PC-3 (cell line): ENCODE results near the gene KISS1. TPM values are rescaled to one million over a fixed set of nuclear protein-coding genes. Genes with fewer than 3 reads are reported as not detected.
"Not testable (repeated sequence)": the region's sequence is repeated elsewhere in the genome, so short reads cannot be mapped to it uniquely, and the experiment has no call there.

Experiments used
- ATAC-seq: fragments of 200-7000 bp; cut with Tn5 transposase; 2 replicates; pipeline ENCODE4 v1.9.1; 2020; ENCODE audit warnings: mild to moderate bottlenecking, moderate library complexity
- BruUV-seq: library from RNA; stranded (reverse); fragments of 400-500 nt; replicated peaks from 2 replicates; lab custom pipeline; 2021; lab: Mats Ljungman, UMichigan
- CTCF ChIA-PET: fragments of 300-600 bp; sonication (Branson Sonifier 250); formaldehyde crosslinking; loops from one replicate; lab custom pipeline; 2022; ENCODE audit warnings: antibody characterized with exemption; lab: Charles Lee
- POLR2A ChIA-PET: fragments of 300-600 bp; sonication (Branson Sonifier 250); formaldehyde crosslinking; loops from one replicate; lab custom pipeline; 2022; ENCODE audit warnings: antibody characterized with exemption; ENCODE audit not compliant: unreplicated experiment; lab: Charles Lee
- DNase-seq: peaks from one replicate; pipeline ENCODE4 v3.0.0-alpha.2; 2015
- H2AFZ ChIP-seq: fragments of 300-600 bp; sonication (generic); 2 replicates; pipeline ENCODE4 v1.6.0; 2016; ENCODE audit warnings: antibody characterized with exemption, low read length
- H3F3A ChIP-seq: fragments of 300-600 bp; sonication (generic); one replicate; pipeline ENCODE4 v1.6.0; 2017; ENCODE audit warnings: antibody characterized with exemption, low read length, control low read depth, mild to moderate bottlenecking; ENCODE audit not compliant: unreplicated experiment
- H3K27ac ChIP-seq: fragments of 300-600 bp; sonication (generic); 2 replicates; pipeline ENCODE4 v1.5.1; 2016; ENCODE audit warnings: mild to moderate bottlenecking, low read length
- H3K27me3 ChIP-seq: fragments of 300-600 bp; sonication (generic); 2 replicates; pipeline ENCODE4 v1.6.1; 2016; ENCODE audit warnings: low read length, mixed read lengths
- H3K36me3 ChIP-seq: fragments of 300-600 bp; sonication (generic); 2 replicates; pipeline ENCODE4 v1.6.1; 2016; ENCODE audit warnings: low read depth, mixed run types, low read length, mixed read lengths
- H3K4me1 ChIP-seq: fragments of 300-600 bp; sonication (generic); 2 replicates; pipeline ENCODE4 v1.5.1; 2016; ENCODE audit warnings: low read length; ENCODE audit not compliant: insufficient read depth
- H3K4me2 ChIP-seq: fragments of 300-600 bp; sonication (generic); 2 replicates; pipeline ENCODE4 v1.6.0; 2016; ENCODE audit warnings: low read length
- H3K4me3 ChIP-seq: fragments of 300-600 bp; sonication (generic); 2 replicates; pipeline ENCODE4 v1.5.1; 2016; ENCODE audit warnings: mild to moderate bottlenecking, low read length, mixed read lengths
- H3K79me2 ChIP-seq: fragments of 300-600 bp; sonication (generic); 2 replicates; pipeline ENCODE4 v1.6.1; 2017; ENCODE audit warnings: low read length, mixed read lengths
- H3K9ac ChIP-seq: fragments of 300-600 bp; sonication (generic); 2 replicates; pipeline ENCODE4 v1.6.0; 2016; ENCODE audit warnings: mild to moderate bottlenecking, low read length
- H3K9me2 ChIP-seq: fragments of 300-600 bp; sonication (generic); replicated peaks from 2 replicates; pipeline ENCODE4 v1.6.1; 2016; ENCODE audit warnings: mixed run types, low read length, mixed read lengths
- H3K9me3 ChIP-seq: fragments of 300-600 bp; sonication (generic); 2 replicates; pipeline ENCODE4 v1.6.1; 2016; ENCODE audit warnings: low read length, mixed read lengths
- H4K20me1 ChIP-seq: fragments of 300-600 bp; sonication (generic); 2 replicates; pipeline ENCODE4 v1.6.1; 2016; ENCODE audit warnings: low read length, mixed read lengths
- EZH2 ChIP-seq: fragments of 300-600 bp; sonication (generic); IDR thresholded peaks from one replicate; pipeline ENCODE4 v1.6.1; 2017; ENCODE audit warnings: antibody characterized with exemption, mild to moderate bottlenecking, low read length; ENCODE audit not compliant: unreplicated experiment
- EZH2phosphoT487 ChIP-seq: fragments of 300-600 bp; sonication (generic); IDR thresholded peaks from 2 replicates; pipeline ENCODE4 v1.6.1; 2018; ENCODE audit warnings: mild to moderate bottlenecking, antibody characterized with exemption, low read length, borderline replicate concordance
- intact Hi-C: fragments of 100-400 bp; cut with micrococcal nuclease; formaldehyde crosslinking; loops from 2 replicates; pipeline ENCODE4 v1.9.0; 2023
- total RNA-seq: library from RNA; depleted of rRNA; stranded (reverse); fragments of >200 nt; gene quantifications from 2 replicates; pipeline ENCODE4 v1.2.3, GENCODE V29; 2014
- TF ChIP-seq, protein P1 (sequence below): fragments of 300-600 bp; sonication (generic); conservative IDR thresholded peaks from 2 replicates; pipeline ENCODE4 v1.5.1; 2017; ENCODE audit warnings: antibody characterized with exemption, low read depth, mild to moderate bottlenecking, low read length

The KISS1 gene
- total RNA-seq, 1 experiment from 2014 or later, result 12.3 TPM

DNA sequence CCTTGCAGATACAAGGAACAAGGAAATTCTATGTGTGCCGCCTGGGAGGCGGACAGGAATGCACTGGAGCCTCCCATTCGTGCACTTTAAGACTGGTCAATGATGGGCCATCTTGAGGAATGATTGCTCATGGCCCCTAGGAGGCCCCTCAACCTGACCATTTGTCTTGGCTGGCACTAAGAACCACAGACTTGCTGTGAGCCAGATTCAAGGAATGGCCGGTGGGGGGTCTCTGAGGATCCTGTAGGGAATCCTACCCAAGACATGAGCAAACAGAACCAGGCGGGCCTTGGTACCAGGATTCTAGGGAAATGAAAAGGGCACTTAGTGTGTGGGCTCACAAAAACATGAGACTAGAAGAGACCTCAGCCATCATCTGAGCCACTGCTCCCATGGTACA lies 45.6 kb upstream of the KISS1 start:
- H3K36me3 ChIP-seq, result peaks cover 36% of the 10 kb centered on the region; the same call in 1 of the 2 replicates
- CTCF ChIA-PET, result no interaction called here
- no peaks in the 10 kb centered on the region for H3F3A ChIP-seq
- H3K4me2 ChIP-seq, result no peak overlapping the region
- no peaks in the 10 kb centered on the region for H3K4me1 ChIP-seq
- no peak overlapping the region for H2AFZ ChIP-seq
- no peak overlapping the region for H3K9ac ChIP-seq
- no peak overlapping the region for H3K27ac ChIP-seq
- BruUV-seq, result no TSS peak
- H3K9me2 ChIP-seq, result no peaks in the 10 kb centered on the region
- DNase-seq (no peak), ATAC-seq (no peak)
- no peak overlapping the region for H3K4me3 ChIP-seq
- H3K79me2 ChIP-seq, result no peaks in the 10 kb centered on the region
- no peaks in the 10 kb centered on the region for H4K20me1 ChIP-seq
- H3K27me3 ChIP-seq, result no peaks in the 10 kb centered on the region
- no peaks in the 10 kb centered on the region for H3K9me3 ChIP-seq
- TF ChIP-seq, protein P1, sequence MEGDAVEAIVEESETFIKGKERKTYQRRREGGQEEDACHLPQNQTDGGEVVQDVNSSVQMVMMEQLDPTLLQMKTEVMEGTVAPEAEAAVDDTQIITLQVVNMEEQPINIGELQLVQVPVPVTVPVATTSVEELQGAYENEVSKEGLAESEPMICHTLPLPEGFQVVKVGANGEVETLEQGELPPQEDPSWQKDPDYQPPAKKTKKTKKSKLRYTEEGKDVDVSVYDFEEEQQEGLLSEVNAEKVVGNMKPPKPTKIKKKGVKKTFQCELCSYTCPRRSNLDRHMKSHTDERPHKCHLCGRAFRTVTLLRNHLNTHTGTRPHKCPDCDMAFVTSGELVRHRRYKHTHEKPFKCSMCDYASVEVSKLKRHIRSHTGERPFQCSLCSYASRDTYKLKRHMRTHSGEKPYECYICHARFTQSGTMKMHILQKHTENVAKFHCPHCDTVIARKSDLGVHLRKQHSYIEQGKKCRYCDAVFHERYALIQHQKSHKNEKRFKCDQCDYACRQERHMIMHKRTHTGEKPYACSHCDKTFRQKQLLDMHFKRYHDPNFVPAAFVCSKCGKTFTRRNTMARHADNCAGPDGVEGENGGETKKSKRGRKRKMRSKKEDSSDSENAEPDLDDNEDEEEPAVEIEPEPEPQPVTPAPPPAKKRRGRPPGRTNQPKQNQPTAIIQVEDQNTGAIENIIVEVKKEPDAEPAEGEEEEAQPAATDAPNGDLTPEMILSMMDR, result no peak
- TF ChIP-seq EZH2phosphoT487 (no peak), EZH2 (no peak)
- intact Hi-C loops, result no loop called here
- POLR2A ChIA-PET, result no interaction called here

DNA sequence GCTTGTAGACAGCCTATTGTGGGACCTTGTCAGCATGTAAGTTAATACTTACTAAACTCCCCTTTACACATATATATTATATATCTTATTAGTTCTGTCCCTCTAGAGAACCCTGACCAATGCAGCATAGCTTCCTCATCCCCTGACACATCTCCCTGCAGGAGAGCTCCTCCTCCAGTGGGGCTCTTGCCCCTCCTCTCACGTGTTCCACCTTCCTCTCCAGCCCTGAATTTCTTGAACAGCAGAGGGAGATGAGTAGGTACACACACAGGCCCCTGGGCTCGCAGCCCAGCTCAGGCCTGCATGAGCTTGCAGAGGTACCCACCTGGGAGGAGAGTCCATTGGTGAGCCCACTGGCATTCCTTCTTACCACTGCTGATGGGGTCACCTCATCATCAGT lies 44.8 kb upstream of the KISS1 start:
- DNase-seq, result no peak
- H3K79me2 ChIP-seq, result no peaks in the 10 kb centered on the region

DNA sequence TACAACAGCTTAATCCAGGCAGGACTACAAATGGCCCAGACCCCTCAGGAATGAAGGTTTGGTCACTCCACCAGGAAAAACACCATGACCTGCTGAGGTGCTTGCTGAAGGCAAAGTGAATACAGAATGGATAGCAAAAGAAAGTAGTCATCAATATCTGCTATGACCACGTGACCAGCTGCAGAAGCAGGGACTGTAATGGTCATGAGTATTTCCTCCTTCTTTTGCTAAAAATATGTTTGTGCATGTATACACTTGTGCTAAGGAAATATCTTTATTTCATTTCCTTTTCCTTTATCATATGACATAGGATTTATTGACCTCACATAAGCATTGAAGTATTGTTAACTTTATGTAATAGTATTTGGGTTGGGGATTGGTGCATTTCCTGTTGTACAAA lies 43.9 kb upstream of the KISS1 start:
- Histone ChIP-seq H3K9me2 (no peaks in the 10 kb centered on the region), H2AFZ (no peak overlapping the region), H3K4me1 (no peaks in the 10 kb centered on the region), H4K20me1 (no peaks in the 10 kb centered on the region), H3K4me2 (no peak overlapping the region), H3K79me2 (no peaks in the 10 kb centered on the region), H3K9me3 (no peaks in the 10 kb centered on the region), H3K4me3 (no peak overlapping the region), H3K27ac (no peak overlapping the region), H3K9ac (no peak overlapping the region), H3F3A (no peaks in the 10 kb centered on the region), H3K36me3 (peaks cover 38% of the 10 kb centered on the region), H3K27me3 (no peaks in the 10 kb centered on the region)
- intact Hi-C loops, result no loop called here
- ChIA-PET CTCF (no interaction called here), POLR2A (no interaction called here)
- DNase-seq (no peak), ATAC-seq (no peak)
- TF ChIP-seq, protein P1, result no peak
- TF ChIP-seq EZH2, result no peak
- no peak for TF ChIP-seq EZH2phosphoT487
- no TSS peak for BruUV-seq

More for the DNA sequence above, 44.8 kb upstream of the KISS1 start:
- intact Hi-C loops, result no loop called here
- no peaks in the 10 kb centered on the region for H3K9me3 ChIP-seq
- H3K36me3 ChIP-seq, result peaks cover 38% of the 10 kb centered on the region
- no peak overlapping the region for H2AFZ ChIP-seq
- no peaks in the 10 kb centered on the region for H3K9me2 ChIP-seq
- ChIA-PET POLR2A (no interaction called here), CTCF (no interaction called here)
- no peak overlapping the region for H3K4me2 ChIP-seq
- no peak overlapping the region for H3K27ac ChIP-seq
- no peak overlapping the region for H3K9ac ChIP-seq
- TF ChIP-seq, protein P1, result no peak
- no peak for TF ChIP-seq EZH2phosphoT487
- no peak for TF ChIP-seq EZH2
- no peaks in the 10 kb centered on the region for H3F3A ChIP-seq
- H3K4me1 ChIP-seq, result no peaks in the 10 kb centered on the region
- H4K20me1 ChIP-seq, result no peaks in the 10 kb centered on the region
- no peaks in the 10 kb centered on the region for H3K27me3 ChIP-seq
- no TSS peak for BruUV-seq
- ATAC-seq, result no peak
- H3K4me3 ChIP-seq, result no peak overlapping the region

DNA sequence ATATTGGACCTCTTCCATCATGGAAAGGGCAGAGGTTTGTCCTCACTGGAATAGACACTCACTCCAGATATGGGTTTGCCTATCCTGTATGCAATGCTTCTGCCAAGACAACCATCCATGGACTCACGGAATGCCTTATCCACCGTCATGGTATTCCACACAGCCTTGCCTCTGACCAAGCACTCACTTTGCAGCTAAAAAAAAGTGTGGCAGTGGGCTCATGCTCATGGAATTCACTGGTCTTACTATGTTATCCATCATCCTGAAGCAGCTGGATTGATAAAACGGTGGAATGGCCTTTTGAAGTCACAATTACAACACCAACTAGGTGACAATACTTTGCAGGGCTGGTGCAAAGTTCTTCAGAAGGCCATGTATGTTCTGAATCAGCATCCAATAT lies 43.1 kb upstream of the KISS1 start:
- H4K20me1 ChIP-seq, H3K9me3 ChIP-seq, H2AFZ ChIP-seq, intact Hi-C loops, H3K9ac ChIP-seq, CTCF ChIA-PET, H3F3A ChIP-seq, H3K27ac ChIP-seq, H3K79me2 ChIP-seq, H3K9me2 ChIP-seq, H3K4me3 ChIP-seq, ATAC-seq, BruUV-seq, H3K27me3 ChIP-seq, POLR2A ChIA-PET, H3K4me1 ChIP-seq, H3K4me2 ChIP-seq, DNase-seq: not testable (repeated sequence)
- H3K36me3 ChIP-seq, result peaks cover 35% of the 10 kb centered on the region
